GM12801 (cell line): ENCODE results near the gene ATP6V1C2.

ENCODE experiments used
- CTCF ChIP-seq: IDR thresholded peaks from one replicate; pipeline ENCODE4 v1.5.1; 2011; ENCODE audit warnings: control low read depth; ENCODE audit not compliant: insufficient read length; ENCODE audit errors: extremely low read depth

The ATP6V1C2 gene

GRCh38 chr2:10691521-10691920, 29.9 kb upstream of the ATP6V1C2 start:
- no peak for TF ChIP-seq CTCF

- no peak for TF ChIP-seq CTCF
Measured at GRCh38 chr2:10700078-10700803, 21.2 kb upstream of the ATP6V1C2 start.

- no peak for TF ChIP-seq CTCF
Measured at GRCh38 chr2:10704034-10704594, 17.3 kb upstream of the ATP6V1C2 start.

GRCh38 chr2:10706033-10706432, 15.4 kb upstream of the ATP6V1C2 start:
- no peak for TF ChIP-seq CTCF

- TF ChIP-seq CTCF = no peak
Measured at GRCh38 chr2:10707831-10708230, 13.6 kb upstream of the ATP6V1C2 start.

GRCh38 chr2:10709290-10709939, 12.0 kb upstream of the ATP6V1C2 start:
- no peak for TF ChIP-seq CTCF

- TF ChIP-seq CTCF = no peak
Measured at GRCh38 chr2:10712185-10712809, 9.1 kb upstream of the ATP6V1C2 start.
